MM.1S (cell line): Measurements from ENCODE around the gene PLAC8L1.

Experiments
- CTCF ChIP-seq: fragments of 300-600 bp; sonication (generic); IDR thresholded peaks from 2 replicates; pipeline ENCODE4 v1.5.1; 2016; ENCODE audit warnings: antibody characterized with exemption, low read length, mixed read lengths
- EZH2phosphoT487 ChIP-seq: fragments of 300-600 bp; sonication (generic); IDR thresholded peaks from 2 replicates; pipeline ENCODE4 v1.6.1; 2018; ENCODE audit warnings: antibody characterized with exemption, low read length

GRCh38 chr5:146070746-146071145 is 34.6 kb downstream of the PLAC8L1 start:
- no peak for TF ChIP-seq CTCF
- TF ChIP-seq EZH2phosphoT487 = no peak
